ENCODE data around the gene TNFRSF13B.

Gene TNFRSF13B

GRCh38 chr17:17017343-17018014, 45.6 kb upstream of the TNFRSF13B start:
- no peak for TF ChIP-seq EGR1 (IDR thresholded peaks at IDR 0.05)
- TF ChIP-seq EP300 (IDR thresholded peaks at IDR 0.05; ENCODE audit: borderline replicate concordance): no peak
- no peak for TF ChIP-seq NFIC (IDR thresholded peaks at IDR 0.05)
- no peak for TF ChIP-seq TCF12 (IDR thresholded peaks at IDR 0.05; ENCODE audit: low read depth)
- no peak for TF ChIP-seq USF1 (IDR thresholded peaks at IDR 0.05)
- TF ChIP-seq CEBPB (IDR thresholded peaks at IDR 0.05): no peak
- no peak for TF ChIP-seq ZBTB7A (IDR thresholded peaks at IDR 0.05; ENCODE audit: low read depth)
- TF ChIP-seq REST (IDR thresholded peaks at IDR 0.05; ENCODE audit: low read depth): no peak
- no peak for TF ChIP-seq TEAD4 (IDR thresholded peaks at IDR 0.05)
- no peak for TF ChIP-seq YY1 (IDR thresholded peaks at IDR 0.05; ENCODE audit: low read depth)
- TF ChIP-seq MAX (IDR thresholded peaks at IDR 0.05): no peak
- TF ChIP-seq RAD21 (IDR thresholded peaks at IDR 0.05; ENCODE audit: low read depth): no peak

- 0 out of 2 replicates have a peak, but pooled peaks have one; percentile 46 for TF ChIP-seq CEBPB (IDR thresholded peaks at IDR 0.05)
- no peak for TF ChIP-seq TAF1 (IDR thresholded peaks at IDR 0.05; ENCODE audit: low read depth)
These were observed 43.3 kb upstream of the TNFRSF13B start for GRCh38 chr17:17015230-17015629.

GRCh38 chr17:17014748-17015124, 42.8 kb upstream of the TNFRSF13B start:
- peak; percentile 41; the same call in 1 of the 2 replicates for TF ChIP-seq MAX (IDR thresholded peaks at IDR 0.05)
- TF ChIP-seq FOXM1 (IDR thresholded peaks at IDR 0.05; ENCODE audit: borderline replicate concordance, low read depth): peak; percentile 38; the same call in 1 of the 2 replicates
- peak; percentile 62; the same call in 1 of the 2 replicates for TF ChIP-seq EP300 (IDR thresholded peaks at IDR 0.05; ENCODE audit: borderline replicate concordance)
- TF ChIP-seq TCF12 (IDR thresholded peaks at IDR 0.05; ENCODE audit: low read depth): 0 out of 2 replicates have a peak, but pooled peaks have one; percentile 40
- peak; percentile 45 for TF ChIP-seq NFIC (IDR thresholded peaks at IDR 0.05)

GRCh38 chr17:17011043-17011907, 39.4 kb upstream of the TNFRSF13B start:
- TF ChIP-seq NFIC (IDR thresholded peaks at IDR 0.05) (0 out of 2 replicates have a peak, but pooled peaks have one; percentile 16), TEAD4 (IDR thresholded peaks at IDR 0.05) (0 out of 2 replicates have a peak, but pooled peaks have one; percentile 9)

- 0 out of 2 replicates have a peak, but pooled peaks have one; percentile 21 for TF ChIP-seq MAX (IDR thresholded peaks at IDR 0.05)
- TF ChIP-seq TCF12 (IDR thresholded peaks at IDR 0.05; ENCODE audit: low read depth): peak; percentile 34; the same call in 1 of the 2 replicates
- peak; percentile 17; the same call in 1 of the 2 replicates for TF ChIP-seq TEAD4 (IDR thresholded peaks at IDR 0.05)
These were observed 36.9 kb upstream of the TNFRSF13B start for GRCh38 chr17:17008621-17009397.

GRCh38 chr17:17007891-17008290, 36.0 kb upstream of the TNFRSF13B start:
- TF ChIP-seq NFIC (IDR thresholded peaks at IDR 0.05): peak; percentile 48; the same call in 1 of the 2 replicates

- TF ChIP-seq EP300 (IDR thresholded peaks at IDR 0.05; ENCODE audit: borderline replicate concordance): no peak
- no peak for TF ChIP-seq TAF1 (IDR thresholded peaks at IDR 0.05; ENCODE audit: low read depth)
- no peak for TF ChIP-seq TCF12 (IDR thresholded peaks at IDR 0.05; ENCODE audit: low read depth)
These were observed 32.5 kb upstream of the TNFRSF13B start for GRCh38 chr17:17004251-17004996.

All from Ishikawa (cell line).